Measurements from ENCODE around the gene C1orf167. TPM values are rescaled to one million over a fixed set of nuclear protein-coding genes. Genes with fewer than 3 reads are reported as not detected.

C1orf167 gene
- total RNA-seq, 2 experiments from 2014 or later = not detected

DNA sequence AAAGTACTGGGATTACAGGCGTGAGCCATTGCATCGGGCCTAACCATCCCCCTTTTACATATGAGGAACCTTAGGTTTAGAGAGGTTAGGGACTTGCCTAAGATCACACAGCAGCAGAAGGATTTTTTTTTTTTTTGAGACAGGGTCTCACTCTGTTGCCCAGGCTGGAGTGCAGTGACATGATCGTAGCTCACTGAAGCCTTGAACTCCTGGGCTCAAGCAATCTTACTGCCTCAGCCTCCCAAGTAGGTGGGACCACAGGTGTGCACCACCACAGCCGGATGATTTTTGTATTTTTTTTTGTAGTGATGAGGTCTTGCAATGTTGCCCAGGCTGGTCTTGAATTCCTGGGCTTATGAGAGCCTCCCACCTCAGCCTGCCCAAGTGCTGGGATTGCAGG, 2.2 kb upstream of the C1orf167 start:
- ATAC-seq (ENCODE audit: low read depth) (no peak), DNase-seq (no peak)
- Mint-ChIP-seq H3K9me3 (no peaks in the 10 kb centered on the region), H3K27ac (no peak overlapping the region), H3K27me3 (peaks cover 42% of the 10 kb centered on the region), H3K36me3 (no peaks in the 10 kb centered on the region), H3K4me1 (peaks cover 2% of the 10 kb centered on the region), H3K4me3 (no peak overlapping the region)
- POLR2A ChIA-PET = no interaction called here

DNA sequence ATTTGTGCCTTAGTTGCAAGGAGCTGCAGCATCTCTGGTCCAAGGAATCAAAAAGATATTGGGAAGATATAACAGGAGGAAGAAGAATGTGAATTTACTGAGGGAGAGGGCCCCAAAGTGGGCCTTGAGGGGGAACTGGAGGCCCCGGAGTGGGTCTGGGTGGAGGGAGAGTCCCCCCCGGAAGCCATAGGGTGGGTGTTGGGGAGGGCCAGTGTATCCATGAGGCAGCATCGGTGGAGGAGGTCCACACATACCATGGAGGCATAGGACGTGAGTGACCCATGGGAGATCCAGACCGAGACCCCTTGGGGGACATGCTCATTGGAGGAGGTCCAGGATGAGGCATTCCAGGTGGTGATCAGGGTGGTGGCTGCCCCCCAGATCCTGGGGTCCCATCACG, 708 bp upstream of the C1orf167 start:
- ATAC-seq (ENCODE audit: low read depth) (no peak), DNase-seq (no peak)
- H3K4me3 Mint-ChIP-seq = no peak overlapping the region
- peaks cover 2% of the 10 kb centered on the region for H3K4me1 Mint-ChIP-seq
- POLR2A ChIA-PET = no interaction called here
- no peaks in the 10 kb centered on the region for H3K9me3 Mint-ChIP-seq
- H3K27me3 Mint-ChIP-seq = peaks cover 35% of the 10 kb centered on the region
- H3K36me3 Mint-ChIP-seq = no peaks in the 10 kb centered on the region
- H3K27ac Mint-ChIP-seq = peak overlapping the region; percentile 8

DNA sequence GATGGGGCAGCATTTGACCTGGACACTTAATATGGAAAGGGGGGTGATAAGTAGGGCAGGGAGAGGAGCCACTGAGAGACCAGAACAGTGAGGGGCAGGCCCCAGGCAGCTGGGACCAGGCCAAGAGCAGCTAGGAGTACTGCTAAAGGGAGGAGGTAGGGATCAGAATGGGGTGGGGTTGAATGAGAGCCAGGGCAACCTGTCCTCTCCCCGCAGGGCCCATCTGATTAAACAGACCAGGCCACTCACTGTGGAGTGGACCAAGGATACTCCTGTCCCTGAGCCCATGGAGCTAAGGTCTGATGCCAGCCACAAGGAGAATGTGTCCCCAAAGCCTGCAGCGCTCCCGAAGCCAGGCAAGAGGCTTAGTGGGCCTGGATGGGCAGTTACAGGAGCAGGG, 2.1 kb downstream of the C1orf167 start:
- no peaks in the 10 kb centered on the region for H3K36me3 Mint-ChIP-seq
- ATAC-seq (ENCODE audit: low read depth) (no peak), DNase-seq (no peak)
- H3K4me1 Mint-ChIP-seq = peaks cover 2% of the 10 kb centered on the region
- peaks cover 32% of the 10 kb centered on the region for H3K27me3 Mint-ChIP-seq
- H3K27ac Mint-ChIP-seq = no peak overlapping the region
- H3K9me3 Mint-ChIP-seq = no peaks in the 10 kb centered on the region
- POLR2A ChIA-PET = interaction anchor here (1.4 kb wide), 1 partner anchor 45 kb away, joined by 3 read pairs; no protein-coding TSS in a partner anchor
- no peak overlapping the region for H3K4me3 Mint-ChIP-seq

DNA sequence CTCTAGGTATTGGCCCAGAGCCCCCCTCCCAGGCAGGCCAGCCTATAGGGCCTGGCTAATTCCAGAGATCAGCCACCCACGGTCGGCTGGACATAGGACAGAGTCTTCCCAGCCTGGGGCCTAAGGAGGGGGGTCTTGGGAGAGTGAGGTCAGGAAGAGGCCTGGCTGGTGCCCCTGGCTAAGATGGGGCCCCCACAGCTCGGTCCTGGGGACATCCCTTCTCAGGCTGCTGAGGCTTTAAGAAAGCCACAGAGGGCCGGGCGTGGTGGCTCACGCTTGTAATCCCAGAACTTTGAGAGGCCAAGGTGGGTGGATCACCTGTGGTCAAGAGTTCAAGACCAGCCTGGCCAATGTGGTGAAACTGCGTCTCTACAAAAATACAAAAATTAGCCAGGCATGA, 2.5 kb downstream of the C1orf167 start:
- Mint-ChIP-seq H3K27ac (no peak overlapping the region), H3K9me3 (no peaks in the 10 kb centered on the region), H3K36me3 (no peaks in the 10 kb centered on the region), H3K27me3 (peaks cover 31% of the 10 kb centered on the region), H3K4me3 (no peak overlapping the region), H3K4me1 (no peaks in the 10 kb centered on the region)
- DNase-seq (no peak), ATAC-seq (ENCODE audit: low read depth) (no peak)
- POLR2A ChIA-PET = interaction anchor here (1.4 kb wide), 1 partner anchor 45 kb away, joined by 3 read pairs; no protein-coding TSS in a partner anchor

DNA sequence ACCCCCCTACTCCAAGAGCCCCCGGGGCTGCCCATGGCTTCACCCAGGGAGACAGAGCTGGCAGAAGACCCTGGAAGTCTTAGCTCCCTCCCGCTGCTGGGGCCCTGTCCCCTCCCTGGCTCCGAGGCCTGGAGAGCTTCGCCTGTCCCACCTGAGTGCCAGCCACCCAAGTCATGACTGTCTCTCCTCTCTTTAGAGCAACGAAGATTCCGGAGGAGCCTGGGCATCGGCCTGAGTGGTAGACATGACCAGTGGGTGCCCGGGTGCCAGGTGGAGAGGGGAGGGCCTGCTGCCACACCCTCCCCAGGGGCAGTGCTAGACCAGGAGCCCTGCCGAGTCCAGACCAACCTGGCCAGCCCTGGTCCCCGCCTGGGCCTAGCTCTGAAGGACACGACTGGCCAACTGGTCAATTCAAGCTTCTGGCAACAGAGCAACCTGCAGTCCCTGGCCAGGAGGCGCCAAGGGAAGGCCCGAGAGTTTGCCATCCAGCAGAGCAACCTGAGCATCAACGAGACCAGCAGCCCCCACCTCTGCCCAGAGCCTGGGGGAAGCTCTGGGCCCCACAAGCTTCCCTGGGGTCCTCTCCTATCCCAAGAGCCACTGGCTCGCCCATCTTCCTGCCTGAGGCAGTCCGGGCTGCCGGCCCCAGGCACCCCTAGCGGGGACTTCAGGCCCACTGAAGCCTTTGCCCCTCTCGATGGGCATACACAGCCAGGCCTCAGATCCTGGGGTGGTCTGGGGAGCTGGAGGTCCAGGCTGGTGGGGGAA, 3.9 kb downstream of the C1orf167 start:
- Mint-ChIP-seq H3K27me3 (peaks cover 23% of the 10 kb centered on the region), H3K4me1 (no peaks in the 10 kb centered on the region), H3K36me3 (no peaks in the 10 kb centered on the region), H3K9me3 (no peaks in the 10 kb centered on the region), H3K4me3 (no peak overlapping the region), H3K27ac (no peak overlapping the region)
- ATAC-seq (ENCODE audit: low read depth) = no peak
- DNase-seq = no peak
- POLR2A ChIA-PET = no interaction called here

DNA sequence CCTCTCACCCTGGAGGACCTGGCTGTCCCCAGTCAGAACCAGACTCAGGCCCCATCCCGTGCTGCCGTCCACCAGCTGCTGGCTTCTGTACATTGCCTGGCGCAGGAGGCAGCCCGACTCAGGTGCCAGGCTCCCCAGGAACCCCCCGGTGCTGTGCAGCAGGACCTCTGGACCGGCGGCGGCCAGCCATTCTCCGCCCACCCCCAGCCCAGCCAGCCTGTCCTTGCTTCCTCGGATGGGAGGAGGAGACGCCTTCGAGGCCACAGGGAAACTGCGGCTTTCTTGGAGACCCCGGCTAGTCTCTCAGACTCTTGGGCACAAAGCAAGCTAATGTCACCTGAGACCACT, 4.4 kb downstream of the C1orf167 start:
- POLR2A ChIA-PET = no interaction called here
- DNase-seq = no peak
- Mint-ChIP-seq H3K4me1 (no peaks in the 10 kb centered on the region), H3K36me3 (no peaks in the 10 kb centered on the region), H3K4me3 (no peak overlapping the region), H3K9me3 (no peaks in the 10 kb centered on the region), H3K27me3 (peaks cover 17% of the 10 kb centered on the region), H3K27ac (no peak overlapping the region)
- ATAC-seq (ENCODE audit: low read depth) = no peak

DNA sequence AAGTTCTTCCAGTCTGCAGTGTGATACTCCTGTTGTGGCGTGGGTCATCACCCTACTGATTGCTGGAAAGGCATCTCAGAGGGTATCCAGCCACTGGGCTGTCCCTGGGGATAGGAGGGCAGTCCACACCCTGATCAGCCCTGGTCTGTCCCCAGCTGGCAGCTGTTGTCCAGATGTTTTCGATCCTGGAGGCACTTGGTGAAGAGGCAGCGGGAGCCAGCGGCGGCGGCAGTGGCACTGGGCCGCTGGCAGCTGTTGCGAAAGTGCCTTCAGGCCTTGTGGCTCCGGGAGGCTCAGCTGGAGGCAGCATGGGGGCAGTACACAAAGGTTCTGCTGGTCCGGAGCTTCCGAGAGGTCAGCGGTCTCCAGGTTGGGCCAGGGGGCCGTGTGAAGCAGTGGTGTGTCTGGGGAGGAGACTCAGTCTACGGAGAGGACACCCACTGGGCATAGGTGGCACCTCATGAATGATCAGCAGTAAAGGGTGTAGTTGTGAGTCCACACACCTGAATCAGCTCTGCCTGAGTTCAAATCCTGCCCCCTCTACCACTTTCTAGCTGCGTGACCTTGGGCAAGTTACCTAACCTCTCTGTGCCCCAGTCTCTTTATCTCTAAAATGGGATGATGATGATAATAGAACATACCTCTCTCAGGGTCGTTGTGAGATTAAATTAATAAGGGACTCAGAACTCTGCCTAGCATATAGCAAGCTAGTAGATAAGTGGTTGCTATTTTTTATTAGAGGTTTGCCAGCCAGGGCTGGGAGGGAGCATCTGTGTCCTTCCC, 6.1 kb downstream of the C1orf167 start:
- POLR2A ChIA-PET = no interaction called here
- H3K4me3 Mint-ChIP-seq = no peak overlapping the region
- H3K4me1 Mint-ChIP-seq = no peaks in the 10 kb centered on the region
- peaks cover 9% of the 10 kb centered on the region for H3K27me3 Mint-ChIP-seq
- no peak for DNase-seq
- H3K9me3 Mint-ChIP-seq = no peaks in the 10 kb centered on the region
- no peaks in the 10 kb centered on the region for H3K36me3 Mint-ChIP-seq
- H3K27ac Mint-ChIP-seq = no peak overlapping the region
- ATAC-seq (ENCODE audit: low read depth) = no peak

DNA sequence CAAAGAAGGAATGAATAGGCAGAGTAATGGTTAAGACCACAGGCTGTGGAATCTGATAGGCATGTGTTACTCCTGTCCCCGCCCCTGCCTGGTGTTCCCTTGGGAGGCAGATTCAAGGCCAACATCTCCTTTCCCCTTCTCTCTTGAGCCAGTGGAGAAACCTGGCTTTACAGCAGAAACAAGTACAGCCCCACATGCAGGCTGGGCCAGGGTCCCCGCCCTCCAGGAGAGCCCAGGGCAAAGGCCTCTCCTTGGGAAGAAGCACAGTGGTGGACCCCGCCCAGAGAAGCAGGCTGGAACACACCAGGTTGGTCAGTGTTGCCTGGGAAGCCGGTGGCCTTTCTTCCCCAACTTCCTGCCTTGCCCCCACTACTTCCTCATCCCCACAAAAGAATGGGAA, 6.8 kb downstream of the C1orf167 start:
- H3K4me3 Mint-ChIP-seq = no peak overlapping the region
- no peaks in the 10 kb centered on the region for H3K9me3 Mint-ChIP-seq
- no peak for ATAC-seq (ENCODE audit: low read depth)
- H3K27me3 Mint-ChIP-seq = peaks cover 5% of the 10 kb centered on the region
- H3K27ac Mint-ChIP-seq = no peak overlapping the region
- no peaks in the 10 kb centered on the region for H3K4me1 Mint-ChIP-seq
- DNase-seq = no peak
- POLR2A ChIA-PET = no interaction called here
- no peaks in the 10 kb centered on the region for H3K36me3 Mint-ChIP-seq

DNA sequence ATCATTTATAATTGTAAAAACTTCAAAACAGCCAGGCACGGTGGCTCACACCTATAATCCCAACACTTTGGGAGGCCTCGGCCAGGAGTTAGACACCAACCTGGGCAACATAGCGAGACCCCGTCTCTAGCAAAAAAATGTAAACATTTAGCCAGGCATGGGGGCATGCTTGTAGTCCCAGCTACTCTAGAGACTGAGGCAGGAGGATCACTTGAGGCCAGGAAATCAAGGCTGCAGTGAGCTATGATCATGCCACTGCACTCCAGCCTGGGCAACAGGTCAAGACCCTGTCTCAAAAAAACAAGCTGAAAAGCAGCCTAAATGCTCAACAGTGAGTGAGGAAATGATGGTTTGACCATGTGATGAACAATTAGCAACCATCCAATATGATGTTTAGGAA, 7.3 kb downstream of the C1orf167 start:
- ATAC-seq (ENCODE audit: low read depth) = no peak
- H3K27ac Mint-ChIP-seq = no peak overlapping the region
- H3K27me3 Mint-ChIP-seq = peaks cover 5% of the 10 kb centered on the region
- H3K9me3 Mint-ChIP-seq = no peaks in the 10 kb centered on the region
- H3K36me3 Mint-ChIP-seq = no peaks in the 10 kb centered on the region
- H3K4me3 Mint-ChIP-seq = no peak overlapping the region
- POLR2A ChIA-PET = no interaction called here
- no peak for DNase-seq
- H3K4me1 Mint-ChIP-seq = no peaks in the 10 kb centered on the region

DNA sequence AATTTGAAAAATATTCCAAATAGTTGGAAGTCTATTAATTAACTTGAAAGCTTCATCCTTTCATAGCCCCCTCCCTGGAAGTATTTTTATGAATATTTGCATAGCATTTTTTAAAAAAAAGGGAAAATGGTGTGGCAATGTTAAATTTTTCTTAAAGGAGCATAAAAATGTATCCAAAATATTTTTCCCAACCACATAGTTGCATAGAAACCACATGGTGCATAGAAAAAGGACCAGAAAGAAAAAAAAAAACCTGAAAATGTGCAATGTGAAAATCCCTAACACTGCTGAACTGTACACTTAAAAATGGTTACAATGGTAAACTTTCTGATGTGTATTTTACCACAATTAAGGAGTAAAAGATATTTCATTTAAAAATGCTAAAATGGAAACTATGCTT, 8.0 kb downstream of the C1orf167 start:
- POLR2A ChIA-PET = no interaction called here
- no peak for DNase-seq

DNA sequence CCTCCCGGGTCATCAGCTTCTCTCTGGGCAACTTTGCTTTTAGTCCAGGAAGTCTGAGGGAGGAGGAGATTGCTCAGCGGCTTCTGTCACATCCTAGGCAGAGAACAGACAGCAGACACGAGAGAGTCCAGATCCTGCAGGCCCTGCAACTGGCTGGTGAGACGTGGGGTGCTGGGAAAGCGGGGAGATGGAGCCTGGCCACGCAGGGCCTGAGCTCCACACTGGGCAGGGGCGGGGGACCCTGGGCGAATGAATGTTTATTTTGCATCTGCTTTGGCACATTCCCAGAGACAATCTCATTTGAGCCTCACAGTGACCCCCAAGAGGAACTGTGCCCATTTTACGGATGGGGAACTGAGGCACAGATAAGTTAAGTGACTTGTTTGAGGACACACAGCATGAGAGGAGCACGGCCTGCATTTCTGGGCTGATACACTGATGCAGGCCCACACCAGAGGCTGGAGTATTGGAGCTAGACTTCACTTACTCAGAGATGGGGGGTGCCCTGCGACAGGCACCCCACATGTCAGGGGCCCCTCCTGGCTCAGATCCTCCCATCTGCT, 9.6 kb downstream of the C1orf167 start:
- POLR2A ChIA-PET = no interaction called here
- H3K4me3 Mint-ChIP-seq = no peak overlapping the region
- ATAC-seq (ENCODE audit: low read depth) (no peak), DNase-seq (no peak)
- no peak overlapping the region for H3K27ac Mint-ChIP-seq
- no peaks in the 10 kb centered on the region for H3K4me1 Mint-ChIP-seq
- no peaks in the 10 kb centered on the region for H3K9me3 Mint-ChIP-seq
- no peaks in the 10 kb centered on the region for H3K36me3 Mint-ChIP-seq
- H3K27me3 Mint-ChIP-seq = peaks cover 5% of the 10 kb centered on the region

More for the DNA sequence above, 8.0 kb downstream of the C1orf167 start:
- peaks cover 5% of the 10 kb centered on the region for H3K27me3 Mint-ChIP-seq
- ATAC-seq (ENCODE audit: low read depth) = no peak
- H3K4me1 Mint-ChIP-seq = no peaks in the 10 kb centered on the region
- no peak overlapping the region for H3K4me3 Mint-ChIP-seq
- H3K9me3 Mint-ChIP-seq = no peaks in the 10 kb centered on the region
- no peaks in the 10 kb centered on the region for H3K36me3 Mint-ChIP-seq
- no peak overlapping the region for H3K27ac Mint-ChIP-seq

DNA sequence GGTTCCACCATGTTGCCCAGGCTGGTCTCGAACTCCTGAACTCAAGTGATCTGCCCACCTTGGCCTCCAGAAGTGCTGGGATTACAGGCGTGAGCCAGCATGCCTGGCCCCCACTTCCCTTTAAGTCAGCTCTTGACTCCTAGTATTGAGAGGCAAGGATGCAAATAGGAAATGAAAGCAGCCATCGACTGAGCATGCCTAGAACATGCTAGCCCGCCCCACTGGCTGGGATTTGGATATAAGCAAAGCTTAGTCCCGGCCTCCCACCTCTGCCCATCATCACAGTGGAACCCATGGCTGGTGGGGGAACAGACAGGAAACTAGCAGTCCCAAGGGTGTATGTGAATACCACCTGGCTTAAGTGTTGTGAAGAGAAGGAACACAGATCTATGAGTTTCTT, 10.5 kb downstream of the C1orf167 start:
- POLR2A ChIA-PET = no interaction called here
- Mint-ChIP-seq H3K9me3 (no peaks in the 10 kb centered on the region), H3K27ac (no peak overlapping the region), H3K27me3 (peaks cover 3% of the 10 kb centered on the region), H3K4me1 (no peaks in the 10 kb centered on the region), H3K36me3 (no peaks in the 10 kb centered on the region), H3K4me3 (no peak overlapping the region)
- DNase-seq = no peak
- no peak for ATAC-seq (ENCODE audit: low read depth)

DNA sequence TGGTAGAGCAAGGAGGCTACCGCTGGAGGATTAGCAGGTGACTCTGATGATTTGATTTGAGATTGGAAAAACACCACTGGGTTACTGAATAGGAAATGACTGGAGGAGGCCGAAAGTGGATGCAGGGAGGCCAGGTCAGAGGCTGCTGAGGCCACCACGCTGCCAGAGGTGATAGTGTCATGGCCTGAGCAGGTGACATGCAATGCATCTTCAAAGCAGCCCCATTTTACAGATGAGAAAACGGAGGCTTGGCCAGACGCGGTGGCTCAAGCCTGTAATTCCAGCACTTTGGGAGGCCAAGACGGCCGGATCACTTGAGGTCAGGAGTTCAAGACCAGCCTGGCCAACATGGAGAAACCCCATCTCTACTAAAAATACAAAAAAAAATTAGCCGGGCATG, 12.8 kb downstream of the C1orf167 start:
- H3K9me3 Mint-ChIP-seq = no peaks in the 10 kb centered on the region
- H3K36me3 Mint-ChIP-seq = no peaks in the 10 kb centered on the region
- no peak for ATAC-seq (ENCODE audit: low read depth)
- no peaks in the 10 kb centered on the region for H3K4me1 Mint-ChIP-seq
- POLR2A ChIA-PET = interaction anchor here (0.8 kb wide), 1 partner anchor 133 kb away, joined by 3 read pairs; no protein-coding TSS in a partner anchor
- H3K4me3 Mint-ChIP-seq = no peak overlapping the region
- DNase-seq = no peak
- H3K27ac Mint-ChIP-seq = no peak overlapping the region
- peaks cover 2% of the 10 kb centered on the region for H3K27me3 Mint-ChIP-seq

Data from activated naive CD8-positive, alpha-beta T cell treated with anti-CD3 and anti-CD28 coated beads, Interleukin-2, amount 10 ng/mL, durations not matched to agents 7 days and 5 days (primary cell).